GM21367 (cell line): ENCODE measurements around the gene RBM6.

Experiments
- ATAC-seq: cut with Tn5 transposase; IDR thresholded peaks from one replicate; pipeline ENCODE4 v1.9.1; 2021; ENCODE audit not compliant: unreplicated experiment

Gene RBM6

GRCh38 chr3:50124052-50124799, 184.3 kb downstream of the RBM6 start:
- ATAC-seq = no peak

GRCh38 chr3:50124800-50125178, 184.8 kb downstream of the RBM6 start:
- no peak for ATAC-seq

DNA sequence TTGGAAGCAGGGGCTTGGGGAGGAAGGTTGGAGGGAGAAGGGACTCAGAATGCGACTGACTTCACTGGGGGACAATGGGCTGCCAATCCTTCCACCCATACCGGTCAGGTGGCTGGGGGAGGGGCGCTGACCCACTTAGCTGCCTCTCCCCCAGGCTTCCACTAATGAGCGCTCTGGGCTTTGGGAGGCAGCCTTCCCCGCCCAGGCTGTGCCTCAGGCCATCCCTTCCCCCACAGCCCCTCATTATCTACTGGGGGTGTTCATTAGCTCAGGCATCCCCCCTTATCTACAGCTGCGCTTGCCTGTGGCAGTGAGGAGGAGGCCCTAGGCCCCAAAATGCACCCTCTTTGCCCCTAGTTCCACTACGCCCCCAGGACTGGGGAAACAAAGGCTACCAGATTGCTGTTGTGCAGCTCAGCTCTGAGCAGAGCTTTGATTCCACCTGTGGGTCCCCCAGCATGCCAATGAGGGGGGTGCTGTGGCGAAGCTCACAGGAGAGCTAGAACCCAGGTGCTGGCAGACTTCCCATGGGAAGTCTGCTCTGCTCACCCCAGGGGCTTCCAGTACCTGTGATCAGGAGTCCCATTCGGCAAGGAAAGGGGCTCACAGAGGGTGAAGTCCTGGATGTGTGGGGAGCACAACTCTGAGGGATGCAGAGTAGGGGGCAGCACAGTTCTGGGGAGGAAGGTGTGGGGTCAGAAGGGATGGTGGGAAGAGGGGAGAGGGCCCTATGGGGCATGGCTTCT, 185.8 kb downstream of the RBM6 start:
- no peak for ATAC-seq

DNA sequence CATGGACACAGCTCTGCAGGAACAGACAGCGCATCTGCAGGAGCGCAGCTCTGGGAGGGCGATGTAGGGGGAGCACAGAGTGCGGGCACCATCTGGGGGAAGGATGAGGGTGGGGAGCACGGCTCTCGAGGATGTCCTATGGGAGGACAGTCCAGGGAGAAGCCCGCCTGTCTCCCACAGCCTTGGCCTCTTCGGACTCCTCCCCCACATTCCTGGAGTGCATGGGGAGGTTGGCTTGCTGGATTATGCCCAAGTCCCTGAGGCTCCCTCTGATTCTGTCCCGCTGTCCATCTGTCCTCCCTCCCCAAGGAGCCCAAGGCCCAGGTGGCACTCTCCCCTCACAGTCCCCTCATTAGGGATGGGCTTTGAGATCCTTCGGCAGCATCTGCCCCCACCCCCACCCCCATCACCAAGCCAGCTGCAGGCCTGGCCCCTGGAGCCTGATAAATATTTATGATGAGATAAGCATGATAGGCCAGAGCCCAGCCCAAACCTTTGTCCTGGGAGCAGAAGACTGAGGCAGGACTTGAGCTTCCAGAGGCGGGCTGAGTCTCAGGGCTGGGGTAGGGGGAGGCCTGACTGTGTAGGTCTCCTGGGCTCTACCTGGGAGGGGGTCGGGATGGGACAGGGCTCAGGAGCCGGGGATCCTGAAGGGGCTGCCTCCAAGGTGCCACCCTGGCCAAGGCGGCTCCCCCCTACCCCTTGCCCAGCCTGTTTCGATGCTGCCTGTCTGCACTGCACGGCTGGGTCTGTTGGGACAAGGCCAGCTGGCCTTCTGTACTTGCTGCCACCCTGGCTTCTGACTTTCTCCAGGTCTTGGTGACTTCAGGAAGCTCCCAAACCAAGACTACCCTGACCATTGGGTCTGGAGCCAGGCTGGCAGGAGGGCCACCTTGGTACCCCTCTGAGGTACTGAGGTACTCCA, 186.6 kb downstream of the RBM6 start:
- no peak for ATAC-seq
